KMS-11 (cell line): ENCODE measurements around the gene BATF3.

Source experiments
- H2AFZ ChIP-seq: fragments of 200-600 bp; sonication (generic); 2 replicates; pipeline ENCODE4 v1.6.1; 2016; ENCODE audit warnings: antibody characterized with exemption, mixed run types, low read depth
- H3K27ac ChIP-seq: fragments of 200-600 bp; sonication (generic); 2 replicates; pipeline ENCODE4 v1.6.1; 2016; ENCODE audit warnings: mild to moderate bottlenecking, mixed run types
- H3K27me3 ChIP-seq: fragments of 200-600 bp; sonication (generic); 2 replicates; pipeline ENCODE4 v1.6.1; 2017; ENCODE audit warnings: mild to moderate bottlenecking, low read depth, mixed run types, moderate library complexity; ENCODE audit not compliant: insufficient read depth
- H3K36me3 ChIP-seq: fragments of 200-600 bp; sonication (generic); 2 replicates; pipeline ENCODE4 v1.6.1; 2017; ENCODE audit warnings: mild to moderate bottlenecking, mixed run types; ENCODE audit not compliant: insufficient read depth
- H3K4me1 ChIP-seq: fragments of 200-600 bp; sonication (generic); 2 replicates; pipeline ENCODE4 v1.6.1; 2016; ENCODE audit warnings: mild to moderate bottlenecking, low read depth, mixed run types; ENCODE audit not compliant: poor library complexity, severe bottlenecking
- H3K4me2 ChIP-seq: fragments of 200-600 bp; sonication (generic); 2 replicates; pipeline ENCODE4 v1.7.0; 2016; ENCODE audit warnings: mild to moderate bottlenecking, mixed run types
- H3K4me3 ChIP-seq: fragments of 200-600 bp; sonication (generic); IDR thresholded peaks from 2 replicates; pipeline ENCODE4 v1.6.1; 2017; ENCODE audit warnings: low read depth, low read length, mixed read lengths; ENCODE audit not compliant: insufficient read depth
- H3K79me2 ChIP-seq: fragments of 200-600 bp; sonication (generic); 2 replicates; pipeline ENCODE4 v1.6.1; 2016; ENCODE audit warnings: low read depth, mixed run types; ENCODE audit not compliant: insufficient read depth
- H3K9ac ChIP-seq: fragments of 200-600 bp; sonication (generic); 2 replicates; pipeline ENCODE4 v1.6.1; 2016; ENCODE audit warnings: mild to moderate bottlenecking, mixed run types
- H4K20me1 ChIP-seq: fragments of 200-600 bp; sonication (generic); 2 replicates; pipeline ENCODE4 v1.6.1; 2016; ENCODE audit warnings: mild to moderate bottlenecking, mixed run types; ENCODE audit not compliant: insufficient read depth
- CTCF ChIP-seq: fragments of 200-600 bp; sonication (generic); conservative IDR thresholded peaks from 2 replicates; pipeline ENCODE4 v1.6.1; 2017; ENCODE audit warnings: low read depth, mild to moderate bottlenecking, antibody characterized with exemption, low read length, moderate library complexity, mixed read lengths

Gene BATF3

GRCh38 chr1:212687811-212688210 is 11.8 kb downstream of the BATF3 start:
- no peaks in the 10 kb centered on the region for H3K36me3 ChIP-seq
- no peak overlapping the region for H2AFZ ChIP-seq
- no peak overlapping the region for H3K4me2 ChIP-seq
- no peak overlapping the region for H3K4me3 ChIP-seq
- no peaks in the 10 kb centered on the region for H4K20me1 ChIP-seq
- H3K4me1 ChIP-seq = no peaks in the 10 kb centered on the region
- no peak overlapping the region for H3K27ac ChIP-seq
- H3K27me3 ChIP-seq = no peaks in the 10 kb centered on the region
- H3K79me2 ChIP-seq = no peaks in the 10 kb centered on the region
- no peak overlapping the region for H3K9ac ChIP-seq
- TF ChIP-seq CTCF = no peak

GRCh38 chr1:212686591-212686990 is 13.0 kb downstream of the BATF3 start:
- Histone ChIP-seq H2AFZ (no peak overlapping the region), H3K4me3 (no peak overlapping the region), H3K4me2 (no peak overlapping the region), H3K27me3 (no peaks in the 10 kb centered on the region), H3K9ac (no peak overlapping the region), H3K36me3 (no peaks in the 10 kb centered on the region), H3K4me1 (no peaks in the 10 kb centered on the region), H3K79me2 (no peaks in the 10 kb centered on the region), H4K20me1 (no peaks in the 10 kb centered on the region), H3K27ac (no peak overlapping the region)
- no peak for TF ChIP-seq CTCF

- Histone ChIP-seq H3K36me3 (no peaks in the 10 kb centered on the region), H3K4me1 (no peaks in the 10 kb centered on the region), H3K27me3 (no peaks in the 10 kb centered on the region), H3K79me2 (no peaks in the 10 kb centered on the region), H2AFZ (no peak overlapping the region), H4K20me1 (no peaks in the 10 kb centered on the region), H3K27ac (no peak overlapping the region), H3K4me3 (no peak overlapping the region), H3K4me2 (no peak overlapping the region), H3K9ac (no peak overlapping the region)
- no peak for TF ChIP-seq CTCF
Measured at GRCh38 chr1:212686069-212686468, 13.6 kb downstream of the BATF3 start.

- Histone ChIP-seq H3K4me2 (no peak overlapping the region), H3K27ac (no peak overlapping the region), H3K4me3 (no peak overlapping the region), H4K20me1 (no peaks in the 10 kb centered on the region), H3K4me1 (no peaks in the 10 kb centered on the region), H3K79me2 (no peaks in the 10 kb centered on the region), H3K9ac (no peak overlapping the region), H2AFZ (no peak overlapping the region), H3K27me3 (no peaks in the 10 kb centered on the region), H3K36me3 (no peaks in the 10 kb centered on the region)
- TF ChIP-seq CTCF = no peak
Measured at GRCh38 chr1:212685429-212685828, 14.2 kb downstream of the BATF3 start.
